GM23248 (cell line): ENCODE measurements around the gene SUGCT. TPM values are rescaled to one million over a fixed set of nuclear protein-coding genes. Genes with fewer than 3 reads are reported as not detected.
"Not testable (repeated sequence)": the region's sequence is repeated elsewhere in the genome, so short reads cannot be mapped to it uniquely, and the experiment has no call there.

Source experiments
- DNase-seq: peaks from one replicate; pipeline ENCODE4 v3.0.0-alpha.2; 2015
- H2AFZ ChIP-seq: fragments of 200-600 bp; sonication (generic); 2 replicates; pipeline ENCODE4 v1.6.1; 2016; ENCODE audit warnings: antibody characterized with exemption
- H3F3A ChIP-seq: fragments of 200-600 bp; sonication (generic); 2 replicates; pipeline ENCODE4 v1.6.1; 2016; ENCODE audit warnings: mild to moderate bottlenecking, antibody characterized with exemption, mixed run types; ENCODE audit not compliant: insufficient read depth
- H3K27ac ChIP-seq: fragments of 200-600 bp; sonication (generic); 2 replicates; pipeline ENCODE4 v1.5.1; 2016; ENCODE audit warnings: mild to moderate bottlenecking
- H3K27me3 ChIP-seq: fragments of 200-600 bp; sonication (generic); replicated peaks from 2 replicates; pipeline ENCODE4 v1.6.1; 2016; ENCODE audit warnings: mild to moderate bottlenecking; ENCODE audit not compliant: insufficient read depth
- H3K36me3 ChIP-seq: fragments of 200-600 bp; sonication (generic); 2 replicates; pipeline ENCODE4 v1.6.1; 2016; ENCODE audit warnings: low read depth, mild to moderate bottlenecking
- H3K4me1 ChIP-seq: fragments of 200-600 bp; sonication (generic); 2 replicates; pipeline ENCODE4 v1.6.1; 2016; ENCODE audit warnings: mild to moderate bottlenecking; ENCODE audit not compliant: insufficient read depth
- H3K4me2 ChIP-seq: fragments of 200-600 bp; sonication (generic); one replicate; pipeline ENCODE4 v1.6.1; 2016; ENCODE audit warnings: mild to moderate bottlenecking; ENCODE audit not compliant: unreplicated experiment
- H3K4me3 ChIP-seq: fragments of 200-600 bp; sonication (generic); 2 replicates; pipeline ENCODE4 v1.5.1; 2016; ENCODE audit warnings: mild to moderate bottlenecking
- H3K79me2 ChIP-seq: fragments of 200-600 bp; sonication (generic); 2 replicates; pipeline ENCODE4 v1.6.1; 2016; ENCODE audit warnings: mild to moderate bottlenecking; ENCODE audit not compliant: insufficient read depth
- H3K9ac ChIP-seq: fragments of 200-600 bp; sonication (generic); 2 replicates; pipeline ENCODE4 v1.6.1; 2016; ENCODE audit warnings: mild to moderate bottlenecking
- H3K9me2 ChIP-seq: fragments of 200-600 bp; sonication (generic); 2 replicates; pipeline ENCODE4 v1.6.1; 2016; ENCODE audit warnings: mixed run types, mild to moderate bottlenecking, moderate library complexity; ENCODE audit not compliant: insufficient read depth
- H3K9me3 ChIP-seq: fragments of 200-600 bp; sonication (generic); one replicate; pipeline ENCODE4 v1.6.1; 2017; ENCODE audit warnings: low read depth
- H4K20me1 ChIP-seq: fragments of 200-600 bp; sonication (generic); 2 replicates; pipeline ENCODE4 v1.6.0; 2016; ENCODE audit not compliant: insufficient read depth
- EZH2 ChIP-seq: fragments of 200-600 bp; sonication (generic); IDR thresholded peaks from 2 replicates; pipeline ENCODE4 v1.6.1; 2018; ENCODE audit warnings: antibody characterized with exemption, mild to moderate bottlenecking; ENCODE audit not compliant: insufficient read depth, poor library complexity, severe bottlenecking
- EZH2phosphoT487 ChIP-seq: fragments of 200-600 bp; sonication (generic); IDR thresholded peaks from 2 replicates; pipeline ENCODE4 v1.6.1; 2018; ENCODE audit warnings: antibody characterized with exemption, moderate library complexity, mild to moderate bottlenecking, low read depth; ENCODE audit not compliant: insufficient read depth
- WGBS, 2 experiments: methylation state at CpG; one replicate each; pipeline ENCODE4 v1.1.6; 2015 to 2017; ENCODE audit warnings: low lambda C conversion rate in 2 of 2, low coverage in 1 of 2; ENCODE audit errors: missing lambda C conversion rate in 2 of 2; 5-methylcytosine and 5-hydroxymethylcytosine counted together
- in situ Hi-C: fragments of 300-500 bp; cut with MboI; formaldehyde crosslinking; loops from 2 replicates; pipeline ENCODE4 v1.15.0; 2020
- polyA plus RNA-seq: library from polyadenylated mRNA; unstranded; fragments of >200 nt; fragmentation: Nextera tagmentation; extraction: Ambion mirVana; gene quantifications from 2 replicates; pipeline ENCODE4 v1.2.1, GENCODE V29; 2016
- total RNA-seq: library from RNA; depleted of rRNA; stranded (reverse); fragments of >200 nt; shearing (Covaris generic); gene quantifications from 2 replicates; pipeline ENCODE4 v1.2.3, GENCODE V29; 2014

Gene SUGCT
- total and polyA plus RNA-seq, 2 experiments from 2014 or later = 2.2 to 7.1 TPM

GRCh38 chr7:40156988-40157387 lies 22.2 kb downstream of the SUGCT start:
- no peak overlapping the region for H2AFZ ChIP-seq
- in situ Hi-C loops = no loop called here

GRCh38 chr7:40162516-40162915 lies 27.7 kb downstream of the SUGCT start:
- in situ Hi-C loops = no loop called here

More at GRCh38 chr7:40156988-40157387, 22.2 kb downstream of the SUGCT start:
- Histone ChIP-seq H4K20me1 (no peaks in the 10 kb centered on the region), H3K9me2 (no peaks in the 10 kb centered on the region), H3K4me2 (no peak overlapping the region), H3F3A (no peaks in the 10 kb centered on the region), H3K4me1 (no peaks in the 10 kb centered on the region), H3K79me2 (no peaks in the 10 kb centered on the region), H3K27me3 (no peaks in the 10 kb centered on the region), H3K9me3 (no peaks in the 10 kb centered on the region), H3K9ac (no peak overlapping the region), H3K36me3 (no peaks in the 10 kb centered on the region), H3K27ac (no peak overlapping the region), H3K4me3 (no peak overlapping the region)
- WGBS, 2 experiments = 97 to 98% methylated on average over 4 of the region's 4 CpGs
- TF ChIP-seq EZH2 (no peak), EZH2phosphoT487 (no peak)
- no peak for DNase-seq

GRCh38 chr7:40165216-40165615 lies 30.4 kb downstream of the SUGCT start:
- TF ChIP-seq EZH2phosphoT487 = no peak
- TF ChIP-seq EZH2 = no peak
- H3K9me3 ChIP-seq = no peaks in the 10 kb centered on the region
- no peak overlapping the region for H3K4me3 ChIP-seq
- H2AFZ ChIP-seq = no peak overlapping the region
- H3F3A ChIP-seq = no peaks in the 10 kb centered on the region
- no peaks in the 10 kb centered on the region for H3K27me3 ChIP-seq
- H3K27ac ChIP-seq = no peak overlapping the region
- no peaks in the 10 kb centered on the region for H4K20me1 ChIP-seq
- no peaks in the 10 kb centered on the region for H3K9me2 ChIP-seq
- 0 to 4% methylated on average over 1 of the region's 1 CpG for WGBS, 2 experiments
- no peaks in the 10 kb centered on the region for H3K36me3 ChIP-seq
- no peak for DNase-seq
- H3K4me1 ChIP-seq = no peaks in the 10 kb centered on the region
- no peak overlapping the region for H3K4me2 ChIP-seq
- in situ Hi-C loops = no loop called here
- H3K79me2 ChIP-seq = no peaks in the 10 kb centered on the region
- H3K9ac ChIP-seq = no peak overlapping the region

More at GRCh38 chr7:40162516-40162915, 27.7 kb downstream of the SUGCT start:
- TF ChIP-seq EZH2phosphoT487 (no peak), EZH2 (no peak)
- peak; percentile 7 for DNase-seq
- H3K4me1 ChIP-seq = no peaks in the 10 kb centered on the region
- no peak overlapping the region for H3K9ac ChIP-seq
- no peaks in the 10 kb centered on the region for H3K79me2 ChIP-seq
- no peaks in the 10 kb centered on the region for H3K9me3 ChIP-seq
- no peaks in the 10 kb centered on the region for H3K27me3 ChIP-seq
- no peak overlapping the region for H3K4me3 ChIP-seq
- no peaks in the 10 kb centered on the region for H3K36me3 ChIP-seq
- H3K9me2 ChIP-seq = no peaks in the 10 kb centered on the region
- no peaks in the 10 kb centered on the region for H4K20me1 ChIP-seq
- H3K27ac ChIP-seq = no peak overlapping the region
- WGBS, 2 experiments = 83 to 84% methylated on average over 2 of the region's 2 CpGs
- no peak overlapping the region for H2AFZ ChIP-seq
- no peaks in the 10 kb centered on the region for H3F3A ChIP-seq
- H3K4me2 ChIP-seq = no peak overlapping the region

GRCh38 chr7:40167291-40167690 lies 32.5 kb downstream of the SUGCT start:
- DNase-seq = no peak
- no peak overlapping the region for H3K9ac ChIP-seq
- H2AFZ ChIP-seq = no peak overlapping the region
- H4K20me1 ChIP-seq = no peaks in the 10 kb centered on the region
- no peaks in the 10 kb centered on the region for H3K79me2 ChIP-seq
- H3K4me1 ChIP-seq = no peaks in the 10 kb centered on the region
- H3K9me3 ChIP-seq = no peaks in the 10 kb centered on the region
- WGBS, 2 experiments = 86 to 93% methylated on average over 3 of the region's 3 CpGs
- TF ChIP-seq EZH2phosphoT487 (no peak), EZH2 (no peak)
- H3K9me2 ChIP-seq = no peaks in the 10 kb centered on the region
- no peak overlapping the region for H3K4me3 ChIP-seq
- H3K4me2 ChIP-seq = no peak overlapping the region
- H3K27ac ChIP-seq = no peak overlapping the region
- no peaks in the 10 kb centered on the region for H3K36me3 ChIP-seq
- H3K27me3 ChIP-seq = no peaks in the 10 kb centered on the region
- in situ Hi-C loops = no loop called here
- H3F3A ChIP-seq = no peaks in the 10 kb centered on the region

- 74 to 83% methylated on average over 3 of the region's 3 CpGs for WGBS, 2 experiments
- H3K4me1 ChIP-seq, H3K4me2 ChIP-seq, H3K9ac ChIP-seq, H2AFZ ChIP-seq, H3K79me2 ChIP-seq, DNase-seq, H3K9me3 ChIP-seq, H4K20me1 ChIP-seq, H3K9me2 ChIP-seq, in situ Hi-C loops, H3K27me3 ChIP-seq, H3K36me3 ChIP-seq, H3K27ac ChIP-seq, H3F3A ChIP-seq, H3K4me3 ChIP-seq: not testable (repeated sequence)
These were observed 33.5 kb downstream of the SUGCT start for GRCh38 chr7:40168266-40168665.

- H3K9ac ChIP-seq, H3K36me3 ChIP-seq, in situ Hi-C loops, H3K79me2 ChIP-seq, H3K4me1 ChIP-seq, H3K9me2 ChIP-seq, H3K9me3 ChIP-seq, H2AFZ ChIP-seq, H3K27me3 ChIP-seq, H3K27ac ChIP-seq, H3K4me3 ChIP-seq, H4K20me1 ChIP-seq, DNase-seq, H3K4me2 ChIP-seq, H3F3A ChIP-seq: not testable (repeated sequence)
- WGBS, 2 experiments = 86 to 87% methylated on average over 13 of the region's 13 CpGs
These were observed 38.3 kb downstream of the SUGCT start for GRCh38 chr7:40173121-40173520.

GRCh38 chr7:40175256-40175655 lies 40.5 kb downstream of the SUGCT start:
- H3K79me2 ChIP-seq, DNase-seq, H3K9ac ChIP-seq, H3K36me3 ChIP-seq, H3K4me2 ChIP-seq, H2AFZ ChIP-seq, H3K9me2 ChIP-seq, H3K9me3 ChIP-seq, in situ Hi-C loops, H4K20me1 ChIP-seq, H3K4me3 ChIP-seq, H3K27me3 ChIP-seq, H3K4me1 ChIP-seq, H3F3A ChIP-seq, H3K27ac ChIP-seq: not testable (repeated sequence)
- 92 to 96% methylated on average over 5 to 6 of the region's 6 CpGs for WGBS, 2 experiments
